Neural cell (in vitro differentiated cells): ENCODE data around the gene RAB1A. TPM values are rescaled to one million over a fixed set of nuclear protein-coding genes. Genes with fewer than 3 reads are reported as not detected.

Experiments
- H2AFZ ChIP-seq: fragments of 200-600, 300-800 bp; sonication (generic), shearing (Covaris generic); 2 replicates; pipeline ENCODE4 v1.6.0; 2014; ENCODE audit warnings: low read depth, mild to moderate bottlenecking, antibody characterized with exemption, low read length, moderate library complexity
- H3F3A ChIP-seq: fragments of 200-600 bp; shearing (Covaris generic); 2 replicates; pipeline ENCODE4 v1.6.1; 2016; ENCODE audit warnings: mild to moderate bottlenecking, moderate library complexity, mixed read lengths, antibody characterized with exemption, low read length; ENCODE audit not compliant: insufficient read depth, poor library complexity, severe bottlenecking
- H3K27ac ChIP-seq: fragments of 200-600, 300-800 bp; sonication (generic), shearing (Covaris generic); 2 replicates; pipeline ENCODE4 v1.5.1; 2014; ENCODE audit warnings: mild to moderate bottlenecking, low read length, moderate library complexity
- H3K27me3 ChIP-seq: fragments of 300-800, 200-600 bp; sonication (generic), shearing (Covaris generic); 2 replicates; pipeline ENCODE4 v1.6.0; 2014; ENCODE audit warnings: mild to moderate bottlenecking, low read depth, low read length, moderate library complexity; ENCODE audit not compliant: insufficient read depth
- H3K36me3 ChIP-seq: fragments of 300-800, 200-600 bp; sonication (generic), shearing (Covaris generic); 2 replicates; pipeline ENCODE4 v1.5.1; 2014; ENCODE audit warnings: mild to moderate bottlenecking, antibody characterized with exemption, low read length, moderate library complexity; ENCODE audit not compliant: insufficient read depth
- H3K4me2 ChIP-seq: fragments of 300-800, 200-600 bp; sonication (generic), shearing (Covaris generic); 2 replicates; pipeline ENCODE4 v1.6.0; 2014; ENCODE audit warnings: mild to moderate bottlenecking, low read length
- H3K4me3 ChIP-seq: fragments of 300-800, 200-600 bp; sonication (generic), shearing (Covaris generic); 2 replicates; pipeline ENCODE4 v1.5.1; 2014; ENCODE audit warnings: mild to moderate bottlenecking, low read length, moderate library complexity
- H3K79me2 ChIP-seq: fragments of 200-600 bp; shearing (Covaris generic); replicated peaks from 2 replicates; pipeline ENCODE4 v1.6.0; 2014; ENCODE audit warnings: mild to moderate bottlenecking, low read length, moderate library complexity; ENCODE audit not compliant: insufficient read depth
- H3K9ac ChIP-seq: fragments of 300-800, 200-600 bp; sonication (generic), shearing (Covaris generic); 2 replicates; pipeline ENCODE4 v1.6.1; 2016; ENCODE audit warnings: mild to moderate bottlenecking, low read length, mixed read lengths
- H3K9me2 ChIP-seq: fragments of 200-600 bp; shearing (Covaris generic); 2 replicates; pipeline ENCODE4 v1.6.1; 2016; ENCODE audit warnings: mild to moderate bottlenecking, low read length, mixed read lengths; ENCODE audit not compliant: insufficient read depth
- H3K9me3 ChIP-seq: fragments of 200-600, 300-800 bp; sonication (generic), shearing (Covaris generic); 2 replicates; pipeline ENCODE4 v1.6.1; 2016; ENCODE audit warnings: mild to moderate bottlenecking, mixed run types, low read length, moderate library complexity, mixed read lengths
- H4K20me1 ChIP-seq: fragments of 200-600 bp; shearing (Covaris generic); 2 replicates; pipeline ENCODE4 v1.6.1; 2016; ENCODE audit warnings: mild to moderate bottlenecking, mixed run types; ENCODE audit not compliant: insufficient read depth
- EP300 ChIP-seq: fragments of 450-650 bp; conservative IDR thresholded peaks from 2 replicates; pipeline ENCODE4 v1.6.1; 2014; ENCODE audit warnings: antibody characterized with exemption, mild to moderate bottlenecking, moderate library complexity; ENCODE audit not compliant: poor library complexity, severe bottlenecking
- MXI1 ChIP-seq: fragments of 450-650 bp; conservative IDR thresholded peaks from 2 replicates; pipeline ENCODE4 v1.6.1; 2014; ENCODE audit warnings: antibody characterized with exemption, mild to moderate bottlenecking; ENCODE audit not compliant: poor library complexity, severe bottlenecking
- RAD21 ChIP-seq: fragments of 450-650 bp; conservative IDR thresholded peaks from 2 replicates; pipeline ENCODE4 v1.6.1; 2014; ENCODE audit warnings: antibody characterized with exemption, mild to moderate bottlenecking, moderate library complexity
- TAF1 ChIP-seq: IDR thresholded peaks from 2 replicates; pipeline ENCODE4 v1.6.1; 2012; ENCODE audit warnings: low read depth
- polyA plus RNA-seq: library from polyadenylated mRNA; depleted of rRNA; stranded (reverse); fragments of >200 nt; gene quantifications from 2 replicates; pipeline ENCODE4 v1.2.3, GENCODE V29; 2014
- TF ChIP-seq, protein P1 (sequence below): IDR thresholded peaks from 2 replicates; pipeline ENCODE4 v1.6.1; 2012; ENCODE audit warnings: borderline replicate concordance
- TF ChIP-seq, protein P2 (sequence below): fragments of 450-650 bp; IDR thresholded peaks from 2 replicates; pipeline ENCODE4 v1.5.1; 2014; ENCODE audit warnings: antibody characterized with exemption, mild to moderate bottlenecking, moderate library complexity; ENCODE audit not compliant: poor library complexity, severe bottlenecking

Gene RAB1A
- polyA plus RNA-seq, 1 donor from 2014 or later = 240 TPM

DNA sequence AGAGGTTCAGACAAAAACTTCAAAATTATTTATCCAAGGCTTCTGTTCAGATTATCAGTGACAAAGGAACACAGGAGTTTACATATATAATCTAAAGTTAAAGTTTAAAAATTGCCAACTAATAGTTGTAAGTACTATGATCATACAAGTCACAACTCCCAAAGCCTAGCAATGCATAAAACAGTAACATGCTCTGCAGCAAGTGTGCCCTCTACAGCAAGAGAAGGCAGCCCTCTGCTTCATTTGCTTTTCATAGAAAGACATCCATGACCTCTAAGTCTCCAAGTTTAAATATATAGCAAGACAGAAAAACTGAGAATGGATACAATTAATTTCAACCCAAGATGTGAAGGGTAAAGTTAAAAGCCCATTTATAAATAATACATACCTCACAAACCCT is 13.3 kb downstream of the RAB1A start:
- Histone ChIP-seq H4K20me1 (peaks cover 17% of the 10 kb centered on the region), H3K4me3 (no peak overlapping the region), H2AFZ (no peak overlapping the region), H3K9me3 (no peaks in the 10 kb centered on the region), H3F3A (no peaks in the 10 kb centered on the region), H3K27ac (no peak overlapping the region), H3K36me3 (no peaks in the 10 kb centered on the region), H3K79me2 (peaks cover 89% of the 10 kb centered on the region), H3K27me3 (no peaks in the 10 kb centered on the region), H3K9ac (no peak overlapping the region), H3K9me2 (no peaks in the 10 kb centered on the region), H3K4me2 (no peak overlapping the region)
- TF ChIP-seq, protein P1, sequence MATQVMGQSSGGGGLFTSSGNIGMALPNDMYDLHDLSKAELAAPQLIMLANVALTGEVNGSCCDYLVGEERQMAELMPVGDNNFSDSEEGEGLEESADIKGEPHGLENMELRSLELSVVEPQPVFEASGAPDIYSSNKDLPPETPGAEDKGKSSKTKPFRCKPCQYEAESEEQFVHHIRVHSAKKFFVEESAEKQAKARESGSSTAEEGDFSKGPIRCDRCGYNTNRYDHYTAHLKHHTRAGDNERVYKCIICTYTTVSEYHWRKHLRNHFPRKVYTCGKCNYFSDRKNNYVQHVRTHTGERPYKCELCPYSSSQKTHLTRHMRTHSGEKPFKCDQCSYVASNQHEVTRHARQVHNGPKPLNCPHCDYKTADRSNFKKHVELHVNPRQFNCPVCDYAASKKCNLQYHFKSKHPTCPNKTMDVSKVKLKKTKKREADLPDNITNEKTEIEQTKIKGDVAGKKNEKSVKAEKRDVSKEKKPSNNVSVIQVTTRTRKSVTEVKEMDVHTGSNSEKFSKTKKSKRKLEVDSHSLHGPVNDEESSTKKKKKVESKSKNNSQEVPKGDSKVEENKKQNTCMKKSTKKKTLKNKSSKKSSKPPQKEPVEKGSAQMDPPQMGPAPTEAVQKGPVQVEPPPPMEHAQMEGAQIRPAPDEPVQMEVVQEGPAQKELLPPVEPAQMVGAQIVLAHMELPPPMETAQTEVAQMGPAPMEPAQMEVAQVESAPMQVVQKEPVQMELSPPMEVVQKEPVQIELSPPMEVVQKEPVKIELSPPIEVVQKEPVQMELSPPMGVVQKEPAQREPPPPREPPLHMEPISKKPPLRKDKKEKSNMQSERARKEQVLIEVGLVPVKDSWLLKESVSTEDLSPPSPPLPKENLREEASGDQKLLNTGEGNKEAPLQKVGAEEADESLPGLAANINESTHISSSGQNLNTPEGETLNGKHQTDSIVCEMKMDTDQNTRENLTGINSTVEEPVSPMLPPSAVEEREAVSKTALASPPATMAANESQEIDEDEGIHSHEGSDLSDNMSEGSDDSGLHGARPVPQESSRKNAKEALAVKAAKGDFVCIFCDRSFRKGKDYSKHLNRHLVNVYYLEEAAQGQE = no peak
- no peak for TF ChIP-seq TAF1

DNA sequence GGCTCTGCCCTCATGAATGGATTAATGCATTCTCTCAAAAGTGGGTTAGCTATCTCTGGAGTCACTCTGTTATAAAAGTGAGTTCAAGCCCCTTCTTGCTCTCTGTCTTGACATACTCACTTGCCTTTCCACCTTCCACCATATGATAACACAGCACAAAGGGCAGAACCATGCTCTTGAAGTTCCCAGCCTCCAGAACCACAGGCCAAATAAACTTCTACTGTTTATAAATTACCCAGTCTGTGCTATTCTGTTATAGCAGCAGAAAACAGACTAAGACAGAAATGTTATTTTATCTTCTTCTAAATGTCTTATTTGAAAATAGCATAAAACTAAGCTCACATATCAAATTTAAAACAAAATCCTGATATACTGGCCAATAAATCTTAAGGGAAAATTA is 15.0 kb downstream of the RAB1A start:
- H3K4me3 ChIP-seq = no peak overlapping the region
- H3K4me2 ChIP-seq = no peak overlapping the region
- no peaks in the 10 kb centered on the region for H3K9me2 ChIP-seq
- peaks cover 13% of the 10 kb centered on the region for H4K20me1 ChIP-seq
- H3F3A ChIP-seq = no peaks in the 10 kb centered on the region
- peaks cover 89% of the 10 kb centered on the region for H3K79me2 ChIP-seq
- no peak overlapping the region for H3K27ac ChIP-seq
- TF ChIP-seq RAD21 (no peak), MXI1 (no peak), EP300 (no peak)
- TF ChIP-seq, protein P1 = no peak
- TF ChIP-seq, protein P2, sequence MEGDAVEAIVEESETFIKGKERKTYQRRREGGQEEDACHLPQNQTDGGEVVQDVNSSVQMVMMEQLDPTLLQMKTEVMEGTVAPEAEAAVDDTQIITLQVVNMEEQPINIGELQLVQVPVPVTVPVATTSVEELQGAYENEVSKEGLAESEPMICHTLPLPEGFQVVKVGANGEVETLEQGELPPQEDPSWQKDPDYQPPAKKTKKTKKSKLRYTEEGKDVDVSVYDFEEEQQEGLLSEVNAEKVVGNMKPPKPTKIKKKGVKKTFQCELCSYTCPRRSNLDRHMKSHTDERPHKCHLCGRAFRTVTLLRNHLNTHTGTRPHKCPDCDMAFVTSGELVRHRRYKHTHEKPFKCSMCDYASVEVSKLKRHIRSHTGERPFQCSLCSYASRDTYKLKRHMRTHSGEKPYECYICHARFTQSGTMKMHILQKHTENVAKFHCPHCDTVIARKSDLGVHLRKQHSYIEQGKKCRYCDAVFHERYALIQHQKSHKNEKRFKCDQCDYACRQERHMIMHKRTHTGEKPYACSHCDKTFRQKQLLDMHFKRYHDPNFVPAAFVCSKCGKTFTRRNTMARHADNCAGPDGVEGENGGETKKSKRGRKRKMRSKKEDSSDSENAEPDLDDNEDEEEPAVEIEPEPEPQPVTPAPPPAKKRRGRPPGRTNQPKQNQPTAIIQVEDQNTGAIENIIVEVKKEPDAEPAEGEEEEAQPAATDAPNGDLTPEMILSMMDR = no peak
- no peaks in the 10 kb centered on the region for H3K27me3 ChIP-seq
- no peaks in the 10 kb centered on the region for H3K9me3 ChIP-seq
- H2AFZ ChIP-seq = no peak overlapping the region
- H3K36me3 ChIP-seq = no peaks in the 10 kb centered on the region
- H3K9ac ChIP-seq = no peak overlapping the region
